IMR-90 (cell line): ENCODE measurements around the gene EXOC6. TPM values are rescaled to one million over a fixed set of nuclear protein-coding genes. Genes with fewer than 3 reads are reported as not detected.

Experiments
- ATAC-seq: fragments of 200-7000 bp; cut with Tn5 transposase; 2 replicates; pipeline ENCODE4 v1.9.1; 2020; ENCODE audit warnings: low read depth, mild to moderate bottlenecking, moderate library complexity
- BruUV-seq: library from RNA; stranded (reverse); fragments of 400-500 nt; replicated peaks from 2 replicates; lab custom pipeline; 2021; lab: Mats Ljungman, UMichigan
- CTCF ChIA-PET: fragments of 300-600 bp; formaldehyde crosslinking; extraction: SDS; loops from one replicate; lab custom pipeline; 2021; ENCODE audit warnings: antibody characterized with exemption; lab: Yijun Ruan, JAX
- POLR2A ChIA-PET: fragments of 300-600 bp; sonication (Branson Sonifier 250); formaldehyde crosslinking; loops from one replicate; lab custom pipeline; 2022; ENCODE audit warnings: antibody characterized with exemption; ENCODE audit not compliant: unreplicated experiment; lab: Charles Lee
- DNase-seq: peaks from one replicate; pipeline ENCODE4 v3.0.0; 2013
- H2AFZ ChIP-seq: replicated peaks from 2 replicates; pipeline ENCODE3; 2013; ENCODE audit warnings: low read length, mild to moderate bottlenecking; ENCODE audit not compliant: poor library complexity
- H2AK5ac ChIP-seq: 2 replicates; pipeline ENCODE4 v1.6.1; 2013; ENCODE audit warnings: low read depth, low read length, inconsistent platforms
- H2AK9ac ChIP-seq: replicated peaks from 2 replicates; pipeline ENCODE3; 2013; ENCODE audit warnings: mild to moderate bottlenecking, low read depth, low read length, moderate library complexity; ENCODE audit not compliant: poor library complexity
- H2BK120ac ChIP-seq: 2 replicates; pipeline ENCODE4 v1.6.1; 2013; ENCODE audit warnings: low read depth, low read length, inconsistent platforms
- H2BK15ac ChIP-seq: 3 replicates; pipeline ENCODE4 v1.6.1; 2013; ENCODE audit warnings: low read depth, low read length, inconsistent platforms
- H2BK20ac ChIP-seq: 2 replicates; pipeline ENCODE4 v1.6.1; 2013; ENCODE audit warnings: low read depth, mild to moderate bottlenecking, inconsistent platforms, low read length, moderate library complexity
- H2BK5ac ChIP-seq: 2 replicates; pipeline ENCODE4 v1.6.1; 2013; ENCODE audit warnings: mild to moderate bottlenecking, low read depth, low read length, inconsistent platforms; ENCODE audit not compliant: poor library complexity, severe bottlenecking
- H3K14ac ChIP-seq: replicated peaks from 2 replicates; pipeline ENCODE4 v1.6.1; 2013; ENCODE audit warnings: low read depth, low read length, inconsistent platforms
- H3K18ac ChIP-seq: 2 replicates; pipeline ENCODE4 v1.6.1; 2013; ENCODE audit warnings: low read depth, low read length, control low read depth
- H3K23ac ChIP-seq: 2 replicates; pipeline ENCODE4 v1.6.1; 2013; ENCODE audit warnings: low read depth, low read length, inconsistent platforms
- H3K27ac ChIP-seq: 2 replicates; pipeline ENCODE4 v1.5.1; 2013; ENCODE audit warnings: mild to moderate bottlenecking, control low read depth, low read length; ENCODE audit not compliant: insufficient read depth
- H3K27me3 ChIP-seq: 2 replicates; pipeline ENCODE4 v1.6.1; 2013; ENCODE audit warnings: low read length; ENCODE audit not compliant: control insufficient read depth, insufficient read depth
- H3K36me3 ChIP-seq: 2 replicates; pipeline ENCODE4 v1.6.1; 2013; ENCODE audit warnings: low read length, mixed read lengths; ENCODE audit not compliant: control insufficient read depth, insufficient read depth
- H3K4ac ChIP-seq: 2 replicates; pipeline ENCODE4 v1.6.1; 2013; ENCODE audit warnings: low read depth, low read length, inconsistent platforms
- H3K4me1 ChIP-seq: 2 replicates; pipeline ENCODE4 v1.6.1; 2013; ENCODE audit warnings: low read length, mixed read lengths; ENCODE audit not compliant: control insufficient read depth, insufficient read depth
- H3K4me2 ChIP-seq: 2 replicates; pipeline ENCODE4 v1.6.1; 2013; ENCODE audit warnings: low read depth, mild to moderate bottlenecking, control low read depth, low read length, moderate library complexity
- H3K4me3 ChIP-seq: 2 replicates; pipeline ENCODE4 v1.5.1; 2013; ENCODE audit warnings: low read depth, mild to moderate bottlenecking, control low read depth, low read length, moderate library complexity; ENCODE audit not compliant: insufficient read depth
- H3K56ac ChIP-seq: 2 replicates; pipeline ENCODE4 v1.6.1; 2013; ENCODE audit warnings: low read length, inconsistent platforms; ENCODE audit not compliant: insufficient read depth; ENCODE audit errors: extremely low read depth
- H3K79me1 ChIP-seq, 2 experiments: 2 replicates each; pipeline ENCODE4 v1.6.1; 2013; ENCODE audit warnings: low read length in 2 of 2, inconsistent platforms in 1 of 2, low read depth in 1 of 2
- H3K9ac ChIP-seq: 2 replicates; pipeline ENCODE4 v1.6.1; 2013; ENCODE audit warnings: low read depth, low read length, control low read depth
- H3K9me1 ChIP-seq: 2 replicates; pipeline ENCODE4 v1.6.1; 2013; ENCODE audit warnings: low read length, inconsistent platforms; ENCODE audit not compliant: insufficient read depth
- H3K9me3 ChIP-seq: 2 replicates; pipeline ENCODE4 v1.6.1; 2013; ENCODE audit warnings: low read length; ENCODE audit not compliant: control insufficient read depth, insufficient read depth
- H4K20me1 ChIP-seq: 2 replicates; pipeline ENCODE4 v1.6.1; 2013; ENCODE audit warnings: low read length, inconsistent platforms; ENCODE audit not compliant: insufficient read depth
- H4K5ac ChIP-seq: 2 replicates; pipeline ENCODE4 v1.6.1; 2013; ENCODE audit warnings: mild to moderate bottlenecking, low read depth, low read length, control low read depth
- H4K8ac ChIP-seq, 2 experiments: 2 replicates each; pipeline ENCODE4 v1.6.1; 2013; ENCODE audit warnings: low read depth in 2 of 2, low read length in 2 of 2, control low read depth in 1 of 2, inconsistent platforms in 1 of 2
- H4K91ac ChIP-seq: 2 replicates; pipeline ENCODE4 v1.6.1; 2013; ENCODE audit warnings: low read depth, low read length, inconsistent platforms; ENCODE audit not compliant: insufficient read depth
- BHLHE40 ChIP-seq: fragments of 150-350 bp; IDR thresholded peaks from 2 replicates; pipeline ENCODE4 v1.6.1; 2016; ENCODE audit warnings: mild to moderate bottlenecking, low read depth, low read length
- CEBPB ChIP-seq: IDR thresholded peaks from 2 replicates; pipeline ENCODE4 v1.6.1; 2012; ENCODE audit warnings: low read depth, low read length, improper control_type of control experiment
- CHD1 ChIP-seq: IDR thresholded peaks from 2 replicates; pipeline ENCODE4 v1.6.1; 2012; ENCODE audit warnings: low read depth, low read length, improper control_type of control experiment
- CTCF ChIP-seq: conservative IDR thresholded peaks from 2 replicates; pipeline ENCODE4 v1.5.1; 2012; ENCODE audit warnings: mild to moderate bottlenecking, low read depth, low read length, improper control_type of control experiment
- ELK1 ChIP-seq: fragments of 150-350 bp; IDR thresholded peaks from 2 replicates; pipeline ENCODE4 v1.6.1; 2016; ENCODE audit warnings: low read depth, mild to moderate bottlenecking, low read length, moderate library complexity, borderline replicate concordance
- FOS ChIP-seq: fragments of 150-350 bp; IDR thresholded peaks from 2 replicates; pipeline ENCODE4 v1.6.1; 2016; ENCODE audit warnings: low read depth, low read length
- MAZ ChIP-seq: IDR thresholded peaks from 2 replicates; pipeline ENCODE4 v1.6.1; 2012; ENCODE audit warnings: low read depth, mild to moderate bottlenecking, low read length, improper control_type of control experiment, moderate library complexity, borderline replicate concordance
- MXI1 ChIP-seq: IDR thresholded peaks from 2 replicates; pipeline ENCODE4 v1.6.1; 2012; ENCODE audit warnings: low read depth, mild to moderate bottlenecking, low read length, moderate library complexity, borderline replicate concordance
- NFE2L2 ChIP-seq: fragments of 150-350 bp; IDR thresholded peaks from 2 replicates; pipeline ENCODE4 v1.6.1; 2016; ENCODE audit warnings: low read depth, mild to moderate bottlenecking, low read length
- RCOR1 ChIP-seq: IDR thresholded peaks from 2 replicates; pipeline ENCODE4 v1.6.1; 2012; ENCODE audit warnings: mild to moderate bottlenecking, low read length, improper control_type of control experiment; ENCODE audit not compliant: insufficient replicate concordance
- RFX5 ChIP-seq: IDR thresholded peaks from 2 replicates; pipeline ENCODE4 v1.8.0; 2012; ENCODE audit warnings: low read depth, mild to moderate bottlenecking, low read length, moderate library complexity
- SMC3 ChIP-seq: fragments of 150-350 bp; IDR thresholded peaks from 2 replicates; pipeline ENCODE4 v1.6.1; 2016; ENCODE audit warnings: low read depth, mild to moderate bottlenecking, antibody characterized with exemption, low read length, moderate library complexity
- WGBS, 2 experiments: methylation state at CpG; one replicate each; pipeline versions ENCODE4 v1.1.5 to v1.1.7; 2013; ENCODE audit warnings: missing lambda C conversion rate in 2 of 2; ENCODE audit not compliant: insufficient read length in 1 of 2; ENCODE audit errors: extremely low coverage in 2 of 2; 5-methylcytosine and 5-hydroxymethylcytosine counted together
- dilution Hi-C: fragments of 300-500 bp; cut with HindIII; formaldehyde crosslinking; loops from one replicate; pipeline ENCODE4 v1.14.3; 2018; ENCODE audit warnings: low sequenced_read_pairs; ENCODE audit not compliant: unreplicated experiment
- in situ Hi-C: fragments of 300-500 bp; cut with MboI; formaldehyde crosslinking; loops from 3 replicates; pipeline ENCODE4 v1.14.3; 2019; ENCODE audit warnings: low sequenced_read_pairs, inconsistent platforms, mixed read lengths
- intact Hi-C: fragments of 100-400 bp; cut with micrococcal nuclease; formaldehyde crosslinking; loops from 2 replicates; pipeline ENCODE4 v1.10.0; 2022
- polyA plus RNA-seq, 3 experiments: library from polyadenylated mRNA; depleted of rRNA; stranded (reverse); fragments of >200 nt; gene quantifications; 2 replicates each; pipeline ENCODE4 v1.2.3, GENCODE V29; 2012; ENCODE audit warnings: low replicate concordance in 1 of 3
- total RNA-seq: library from RNA; depleted of rRNA; stranded (reverse); fragments of >200 nt; gene quantifications from 2 replicates; pipeline ENCODE4 v1.2.3, GENCODE V29; 2012

EXOC6 gene
- total and polyA plus RNA-seq, 2 of the 4 experiments (the other 2 are of a cell fraction), result 4.5 to 11.5 TPM

GRCh38 chr10:92867235-92867634 lies 18.9 kb downstream of the EXOC6 start:
- WGBS, 2 experiments, result no CpG with 5 or more reads among the region's 3 CpGs
- Histone ChIP-seq H2BK15ac (no peak overlapping the region), H2BK5ac (no peak overlapping the region), H3K79me1 (peaks cover 17 to 29% of the 10 kb centered on the region in 2 experiments), H3K14ac (no peak overlapping the region), H4K20me1 (no peaks in the 10 kb centered on the region), H3K56ac (no peak overlapping the region), H3K36me3 (no peaks in the 10 kb centered on the region), H3K4me1 (no peaks in the 10 kb centered on the region), H2BK120ac (no peak overlapping the region), H2AFZ (no peak overlapping the region), H2BK20ac (no peak overlapping the region), H3K27me3 (no peaks in the 10 kb centered on the region), H3K23ac (no peak overlapping the region), H3K4me3 (no peak overlapping the region), H3K9me3 (no peaks in the 10 kb centered on the region), H2AK5ac (no peak overlapping the region), H3K9ac (no peak overlapping the region), H3K27ac (no peak overlapping the region), H3K4ac (no peak overlapping the region), H3K9me1 (no peaks in the 10 kb centered on the region), H4K5ac (no peak overlapping the region), H4K91ac (no peak overlapping the region), H4K8ac (no peak overlapping the region), H3K4me2 (no peak overlapping the region), H2AK9ac (no peak overlapping the region), H3K18ac (no peak overlapping the region)
- dilution Hi-C loops (no loop called here), in situ Hi-C loops (no loop called here), intact Hi-C loops (no loop called here)
- DNase-seq (no peak), ATAC-seq (no peak)
- TF ChIP-seq RCOR1, result no peak
- TF ChIP-seq CTCF, result no peak
- no peak for TF ChIP-seq NFE2L2
- no peak for TF ChIP-seq MXI1
- no peak for TF ChIP-seq RFX5
- no peak for TF ChIP-seq MAZ
- TF ChIP-seq CEBPB, result no peak
- TF ChIP-seq ELK1, result no peak
- no peak for TF ChIP-seq FOS
- no peak for TF ChIP-seq BHLHE40
- TF ChIP-seq CHD1, result no peak
- no peak for TF ChIP-seq SMC3
- CTCF ChIA-PET, result interaction anchor here (0.6 to 2.5 kb wide), 2 partner anchors 24 to 276 kb away, joined by 3 to 6 read pairs; no protein-coding TSS in a partner anchor
- BruUV-seq, result no TSS peak
- POLR2A ChIA-PET, result interaction anchor here (0.6 kb wide), 1 partner anchor 177 kb away, joined by 3 read pairs; no protein-coding TSS in a partner anchor
